ENCODE data around the gene ZNF441.

ZNF441 gene

GRCh38 chr19:11754663-11755062, 12.1 kb upstream of the ZNF441 start:
- H3K27me3 ChIP-seq (ENCODE audit: low read length), result no peaks in the 10 kb centered on the region
- H3K4me2 ChIP-seq (ENCODE audit: low read depth, low read length, poor library complexity, severe bottlenecking), result no peak overlapping the region
- no peaks in the 10 kb centered on the region for H3K36me3 ChIP-seq (ENCODE audit: low read length)
- H3K9ac ChIP-seq (ENCODE audit: low read length), result no peak overlapping the region
- H2AFZ ChIP-seq (ENCODE audit: low read depth, low read length, severe bottlenecking), result no peak overlapping the region
- peaks cover 17% of the 10 kb centered on the region for H3K9me3 ChIP-seq (ENCODE audit: insufficient read depth, low read length)
- no peak for TF ChIP-seq CTCF (IDR thresholded peaks at IDR 0.05; ENCODE audit: insufficient read depth, low read length, poor library complexity, severe bottlenecking)
- no peak for TF ChIP-seq EZH2phosphoT487 (conservative IDR thresholded peaks at IDR 0.05; ENCODE audit: low read length)
- no peaks in the 10 kb centered on the region for H3K9me2 ChIP-seq (replicated peaks; ENCODE audit: insufficient read depth, low read length)
- no peaks in the 10 kb centered on the region for H3F3A ChIP-seq (ENCODE audit: insufficient read depth)
- H4K20me1 ChIP-seq (ENCODE audit: low read depth, low read length), result no peaks in the 10 kb centered on the region
- no peak overlapping the region for H3K4me3 ChIP-seq (ENCODE audit: insufficient read depth, low read length, poor library complexity, severe bottlenecking)
- no peak overlapping the region for H3K27ac ChIP-seq (ENCODE audit: low read depth, low read length)
- H3K79me2 ChIP-seq (ENCODE audit: insufficient read depth, low read length), result no peaks in the 10 kb centered on the region

GRCh38 chr19:11756965-11757364, 9.8 kb upstream of the ZNF441 start:
- no peak for TF ChIP-seq EZH2phosphoT487 (conservative IDR thresholded peaks at IDR 0.05; ENCODE audit: low read length)
- no peak for TF ChIP-seq CTCF (IDR thresholded peaks at IDR 0.05; ENCODE audit: insufficient read depth, low read length, poor library complexity, severe bottlenecking)

GRCh38 chr19:11759805-11760204, 7.0 kb upstream of the ZNF441 start:
- Histone ChIP-seq H3K4me3 (ENCODE audit: insufficient read depth, low read length, poor library complexity, severe bottlenecking) (no peak overlapping the region), H3F3A (ENCODE audit: insufficient read depth) (no peaks in the 10 kb centered on the region), H3K27ac (ENCODE audit: low read depth, low read length) (no peak overlapping the region), H2AFZ (ENCODE audit: low read depth, low read length, severe bottlenecking) (no peak overlapping the region), H3K79me2 (ENCODE audit: insufficient read depth, low read length) (no peaks in the 10 kb centered on the region), H3K36me3 (ENCODE audit: low read length) (no peaks in the 10 kb centered on the region), H3K27me3 (ENCODE audit: low read length) (no peaks in the 10 kb centered on the region), H3K9me2 (replicated peaks; ENCODE audit: insufficient read depth, low read length) (no peaks in the 10 kb centered on the region), H3K4me2 (ENCODE audit: low read depth, low read length, poor library complexity, severe bottlenecking) (no peak overlapping the region), H3K9ac (ENCODE audit: low read length) (no peak overlapping the region), H4K20me1 (ENCODE audit: low read depth, low read length) (no peaks in the 10 kb centered on the region), H3K9me3 (ENCODE audit: insufficient read depth, low read length) (peaks cover 11% of the 10 kb centered on the region)
- TF ChIP-seq EZH2phosphoT487 (conservative IDR thresholded peaks at IDR 0.05; ENCODE audit: low read length), result no peak
- no peak for TF ChIP-seq CTCF (IDR thresholded peaks at IDR 0.05; ENCODE audit: insufficient read depth, low read length, poor library complexity, severe bottlenecking)

More at GRCh38 chr19:11756965-11757364, 9.8 kb upstream of the ZNF441 start:
- no peaks in the 10 kb centered on the region for H3K79me2 ChIP-seq (ENCODE audit: insufficient read depth, low read length)
- H4K20me1 ChIP-seq (ENCODE audit: low read depth, low read length), result no peaks in the 10 kb centered on the region
- H3K4me2 ChIP-seq (ENCODE audit: low read depth, low read length, poor library complexity, severe bottlenecking), result no peak overlapping the region
- H3K9me2 ChIP-seq (replicated peaks; ENCODE audit: insufficient read depth, low read length), result no peaks in the 10 kb centered on the region
- no peak overlapping the region for H2AFZ ChIP-seq (ENCODE audit: low read depth, low read length, severe bottlenecking)
- no peak overlapping the region for H3K4me3 ChIP-seq (ENCODE audit: insufficient read depth, low read length, poor library complexity, severe bottlenecking)
- no peaks in the 10 kb centered on the region for H3F3A ChIP-seq (ENCODE audit: insufficient read depth)
- H3K36me3 ChIP-seq (ENCODE audit: low read length), result no peaks in the 10 kb centered on the region
- H3K9ac ChIP-seq (ENCODE audit: low read length), result no peak overlapping the region
- no peak overlapping the region for H3K27ac ChIP-seq (ENCODE audit: low read depth, low read length)
- peaks cover 17% of the 10 kb centered on the region for H3K9me3 ChIP-seq (ENCODE audit: insufficient read depth, low read length)
- no peaks in the 10 kb centered on the region for H3K27me3 ChIP-seq (ENCODE audit: low read length)
